HepG2 (cell line): ENCODE measurements around the gene ZNF714. TPM values are rescaled to one million over a fixed set of nuclear protein-coding genes. Genes with fewer than 3 reads are reported as not detected.
A peak's percentile ranks its signal among the peaks of the same experiment; 100 is the strongest.

Experiments used
- AHR ChIP-seq: IDR thresholded peaks from 2 replicates; pipeline ENCODE4 v1.6.1; 2018; ENCODE audit warnings: missing genetic modification reagents, missing compliant biosample characterization
- HMGXB4 ChIP-seq, 2 experiments: sonication (generic) in 1 of 2; formaldehyde crosslinking in 1 of 2; IDR thresholded peaks; 2 replicates each; pipeline versions ENCODE4 v1.4.0 to v1.6.1; 2018 to 2020; ENCODE audit warnings: missing genetic modification reagents in 2 of 2, borderline replicate concordance in 1 of 2, low read depth in 1 of 2, mild to moderate bottlenecking in 1 of 2, missing biosample characterization in 1 of 2
- HNRNPL ChIP-seq: fragments of 200-400 bp; formaldehyde crosslinking; IDR thresholded peaks from 2 replicates; pipeline ENCODE4 v1.6.1; 2017; ENCODE audit warnings: mild to moderate bottlenecking, low read depth, low read length
- KLF11 ChIP-seq: IDR thresholded peaks from 2 replicates; pipeline ENCODE4 v1.6.1; 2016; ENCODE audit warnings: missing compliant biosample characterization
- NCOR1 ChIP-seq: fragments of 200-600 bp; sonication (generic); IDR thresholded peaks from 2 replicates; pipeline ENCODE4 v1.7.0; 2017; ENCODE audit warnings: antibody characterized with exemption, low read length, borderline replicate concordance
- NFIC ChIP-seq: IDR thresholded peaks from 2 replicates; pipeline ENCODE4 v1.6.1; 2012; ENCODE audit warnings: mild to moderate bottlenecking, low read length, inconsistent platforms
- PRMT3 ChIP-seq: sonication (generic); formaldehyde crosslinking; IDR thresholded peaks from 2 replicates; pipeline ENCODE4 v1.8.1; 2022; ENCODE audit warnings: low read depth, mild to moderate bottlenecking, moderate library complexity, missing genetic modification reagents, borderline replicate concordance
- RBM22 ChIP-seq: fragments of 200-400 bp; formaldehyde crosslinking; optimal IDR thresholded peaks from 2 replicates; pipeline ENCODE3; 2017; ENCODE audit warnings: mild to moderate bottlenecking, low read length, moderate library complexity
- RFX1 ChIP-seq: fragments of 450-650 bp; IDR thresholded peaks from 2 replicates; pipeline ENCODE4 v1.6.1; 2017
- SP140L ChIP-seq: sonication (generic); formaldehyde crosslinking; IDR thresholded peaks from 2 replicates; pipeline ENCODE4 v1.4.0; 2020; ENCODE audit warnings: missing genetic modification reagents, borderline replicate concordance
- TGIF2 ChIP-seq: IDR thresholded peaks from 2 replicates; pipeline ENCODE4 v1.6.1; 2016; ENCODE audit warnings: control low read depth, missing compliant biosample characterization
- USF2 ChIP-seq, 2 experiments: sonication (generic) in 1 of 2; formaldehyde crosslinking in 1 of 2; IDR thresholded peaks; 2 replicates each; pipeline versions ENCODE4 v1.5.1 to v1.6.1; 2011 to 2020; ENCODE audit warnings: borderline replicate concordance in 1 of 2, low read depth in 1 of 2, low read length in 1 of 2, mild to moderate bottlenecking in 1 of 2, missing genetic modification reagents in 1 of 2, moderate library complexity in 1 of 2
- ZBTB21 ChIP-seq: sonication (generic); formaldehyde crosslinking; IDR thresholded peaks from 2 replicates; pipeline ENCODE4 v1.4.0; 2020; ENCODE audit warnings: missing genetic modification reagents
- ZBTB49 ChIP-seq: sonication (generic); formaldehyde crosslinking; IDR thresholded peaks from 2 replicates; pipeline ENCODE4 v1.4.0; 2020; ENCODE audit warnings: missing genetic modification reagents, borderline replicate concordance
- ZBTB8A ChIP-seq: sonication (generic); formaldehyde crosslinking; IDR thresholded peaks from 2 replicates; pipeline ENCODE4 v1.4.0; 2020; ENCODE audit warnings: mild to moderate bottlenecking, low read depth, missing genetic modification reagents, borderline replicate concordance
- ZNF24 ChIP-seq: fragments of 450-650 bp; IDR thresholded peaks from 2 replicates; pipeline ENCODE4 v1.6.1; 2017; ENCODE audit warnings: antibody characterized with exemption, mild to moderate bottlenecking
- ZNF430 ChIP-seq: sonication (generic); formaldehyde crosslinking; IDR thresholded peaks from 2 replicates; pipeline ENCODE4 v1.9.0; 2021; ENCODE audit warnings: mild to moderate bottlenecking, missing genetic modification reagents
- ZNF878 ChIP-seq: sonication (generic); formaldehyde crosslinking; IDR thresholded peaks from 2 replicates; pipeline ENCODE4 v1.8.1; 2023; ENCODE audit warnings: mild to moderate bottlenecking, missing genetic modification reagents, moderate library complexity
- polyA plus RNA-seq, 8 experiments: library from polyadenylated mRNA; depleted of rRNA in 3 of 8; stranded (reverse) in 7 of 8; unstranded in 1 of 8; fragments of >200 nt; fragmentation: Illumina TruSeq in 4 of 8; extraction: Trizol in 4 of 8; gene quantifications; 2 replicates each; pipeline versions ENCODE4 v1.2.1 to v1.2.3, GENCODE V29; 2011 to 2016; ENCODE audit warnings: low read depth in 4 of 8, missing spikeins in 1 of 8, mixed read lengths in 1 of 8; ENCODE audit not compliant: insufficient read depth in 1 of 8
- total RNA-seq, 5 experiments: library from RNA; depleted of rRNA; stranded (reverse); fragments of >200 nt; fragmentation: Illumina TruSeq; extraction: Trizol; gene quantifications; 2 replicates each; pipeline ENCODE4 v1.2.3, GENCODE V29; 2016; ENCODE audit warnings: low read depth in 1 of 5
- TF ChIP-seq, protein P1 (sequence below): sonication (generic); formaldehyde crosslinking; IDR thresholded peaks from 2 replicates; pipeline ENCODE4 v1.8.0; 2022; ENCODE audit warnings: missing genetic modification reagents, mild to moderate bottlenecking, inconsistent platforms, borderline replicate concordance
- TF ChIP-seq, protein P2 (sequence below): sonication (generic); formaldehyde crosslinking; conservative IDR thresholded peaks from 2 replicates; pipeline ENCODE4 v1.4.0; 2020; ENCODE audit warnings: missing genetic modification reagents

Gene ZNF714
- total and polyA plus RNA-seq, 2 of the 13 experiments (the other 11 are each of a cell fraction or from before 2014, with no cell fraction given): 6.7 to 27.8 TPM

DNA sequence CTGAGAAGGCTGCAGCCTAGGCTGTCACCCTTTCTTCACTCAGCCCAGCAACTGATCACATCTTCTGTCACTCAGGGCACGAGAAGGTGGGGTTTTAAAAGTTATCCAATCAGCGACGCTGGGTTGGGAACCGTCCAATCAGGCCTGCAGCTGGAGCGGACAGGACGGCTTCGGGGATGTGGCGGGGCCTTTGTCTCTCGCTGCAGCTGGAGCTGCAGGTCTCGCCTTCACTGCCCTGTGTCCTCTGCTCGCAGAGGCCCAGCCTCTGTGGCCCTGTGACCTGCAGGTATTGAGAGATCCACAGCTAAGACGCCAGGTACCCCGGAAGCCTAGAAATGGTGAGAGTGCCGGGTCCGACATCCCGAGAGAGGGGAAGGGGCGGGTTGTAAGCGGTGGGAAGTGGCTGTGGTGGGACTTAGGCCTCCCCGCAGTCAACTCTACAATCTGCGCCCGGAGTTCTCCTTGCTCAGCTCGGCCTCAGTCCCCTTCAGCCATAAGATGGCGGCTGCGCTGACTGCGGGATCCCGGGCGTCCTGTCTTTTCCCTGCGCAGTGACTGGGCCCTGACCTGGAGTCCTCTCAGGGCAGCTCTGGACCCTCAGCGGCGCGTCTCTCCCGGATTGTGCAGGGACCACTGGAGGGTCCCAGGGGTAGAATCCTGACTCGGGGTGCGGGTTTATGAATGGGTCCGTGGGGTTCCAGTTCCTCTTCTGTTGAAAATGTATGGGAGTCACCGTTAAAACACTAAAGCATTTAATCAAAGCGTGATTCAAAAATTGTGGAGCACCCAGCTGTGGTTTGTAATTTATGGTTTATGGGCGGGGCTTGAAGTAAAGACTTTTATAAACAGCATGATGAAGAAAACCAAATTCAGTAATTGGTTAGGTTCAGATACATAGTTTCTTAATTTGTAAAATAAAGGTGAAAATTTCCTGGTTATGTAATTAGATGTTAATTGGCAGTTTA lies at the start of gene ZNF714 (continued):
- TF ChIP-seq TGIF2 (CRISPR knock-in tag): peak; percentile 95
- TF ChIP-seq ZNF878: peak; percentile 34; the same call in 1 of the 2 replicates
- no peak for TF ChIP-seq RBM22
- no peak for TF ChIP-seq HNRNPL
- TF ChIP-seq NCOR1: no peak
- no peak for TF ChIP-seq USF2 (IDR thresholded peaks at IDR 0.05; ENCODE audit: low read depth, low read length)
- no peak for TF ChIP-seq USF2 (CRISPR knock-in tag; IDR thresholded peaks at IDR 0.05; ENCODE audit: borderline replicate concordance)
- TF ChIP-seq SP140L (CRISPR knock-in tag): no peak
- no peak for TF ChIP-seq PRMT3 (CRISPR knock-in tag)
- no peak for TF ChIP-seq NFIC
- peak; percentile 30 to 63; a peak in 3 of 4 replicates for TF ChIP-seq HMGXB4 (CRISPR knock-in tag; IDR thresholded peaks at IDR 0.05; ENCODE audit: borderline replicate concordance in 1 of 2, low read depth in 1 of 2)
- TF ChIP-seq ZBTB21 (CRISPR knock-in tag): no peak
- no peak for TF ChIP-seq ZBTB49
- no peak for TF ChIP-seq KLF11
- TF ChIP-seq, protein P1, sequence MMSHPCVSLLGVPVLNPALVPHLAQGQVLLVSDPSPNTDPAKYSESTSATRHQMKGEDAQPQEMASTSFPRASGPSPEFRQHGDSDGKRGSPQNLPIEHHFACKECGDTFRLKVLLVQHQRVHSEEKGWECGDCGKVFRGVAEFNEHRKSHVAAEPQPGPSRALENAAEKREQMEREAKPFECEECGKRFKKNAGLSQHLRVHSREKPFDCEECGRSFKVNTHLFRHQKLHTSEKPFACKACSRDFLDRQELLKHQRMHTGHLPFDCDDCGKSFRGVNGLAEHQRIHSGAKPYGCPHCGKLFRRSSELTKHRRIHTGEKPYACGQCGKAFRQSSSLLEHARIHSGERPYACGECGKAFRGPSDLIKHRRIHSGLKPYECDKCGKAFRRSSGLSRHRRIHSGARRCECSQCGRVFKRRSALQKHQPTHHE (CRISPR knock-in tag): no peak
- TF ChIP-seq, protein P2, sequence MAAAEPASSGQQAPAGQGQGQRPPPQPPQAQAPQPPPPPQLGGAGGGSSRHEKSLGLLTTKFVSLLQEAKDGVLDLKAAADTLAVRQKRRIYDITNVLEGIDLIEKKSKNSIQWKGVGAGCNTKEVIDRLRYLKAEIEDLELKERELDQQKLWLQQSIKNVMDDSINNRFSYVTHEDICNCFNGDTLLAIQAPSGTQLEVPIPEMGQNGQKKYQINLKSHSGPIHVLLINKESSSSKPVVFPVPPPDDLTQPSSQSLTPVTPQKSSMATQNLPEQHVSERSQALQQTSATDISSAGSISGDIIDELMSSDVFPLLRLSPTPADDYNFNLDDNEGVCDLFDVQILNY (CRISPR knock-in tag): peak; percentile 85
- no peak for TF ChIP-seq ZNF24
- no peak for TF ChIP-seq RFX1
- TF ChIP-seq ZNF430: no peak
- TF ChIP-seq ZBTB8A (CRISPR knock-in tag): no peak
- TF ChIP-seq AHR (CRISPR knock-in tag): no peak
